Large intestine (tissue), 3 donors: Measurements from ENCODE around the gene CMTM3. TPM values are rescaled to one million over a fixed set of nuclear protein-coding genes. Genes with fewer than 3 reads are reported as not detected.
"Not testable (repeated sequence)": the region's sequence is repeated elsewhere in the genome, so short reads cannot be mapped to it uniquely, and the experiment has no call there.

Source experiments
- DNase-seq, 2 donors: peaks; one replicate each; pipeline versions ENCODE4 v3.0.0 to v3.0.0-alpha.2; 2013
- H3K27ac ChIP-seq: one replicate; pipeline ENCODE4 v1.5.1; 2013; ENCODE audit warnings: low read length
- H3K27me3 ChIP-seq: 2 replicates; pipeline ENCODE4 v1.6.1; 2013; ENCODE audit warnings: low read length; ENCODE audit not compliant: control insufficient read depth, insufficient read depth
- H3K36me3 ChIP-seq: 2 replicates; pipeline ENCODE4 v1.6.1; 2013; ENCODE audit warnings: low read length; ENCODE audit not compliant: control insufficient read depth, insufficient read depth
- H3K4me1 ChIP-seq: one replicate; pipeline ENCODE4 v1.6.1; 2013; ENCODE audit warnings: low read length; ENCODE audit not compliant: control insufficient read depth, insufficient read depth
- H3K4me3 ChIP-seq: one replicate; pipeline ENCODE4 v1.5.1; 2013; ENCODE audit warnings: low read length
- H3K9me3 ChIP-seq: one replicate; pipeline ENCODE4 v1.6.1; 2013; ENCODE audit warnings: mild to moderate bottlenecking, low read depth, low read length, moderate library complexity; ENCODE audit not compliant: control insufficient read depth
- WGBS: methylation state at CpG from one replicate; pipeline ENCODE4 v1.1.5; 2013; ENCODE audit warnings: low lambda C conversion rate; ENCODE audit not compliant: insufficient coverage; 5-methylcytosine and 5-hydroxymethylcytosine counted together
- polyA plus RNA-seq: library from polyadenylated mRNA; unstranded; fragments of 120-200 nt; gene quantifications from one replicate; pipeline ENCODE4 v1.2.1, GENCODE V29; 2013

Gene CMTM3
- polyA plus RNA-seq, 1 donor: 26.2 TPM

DNA sequence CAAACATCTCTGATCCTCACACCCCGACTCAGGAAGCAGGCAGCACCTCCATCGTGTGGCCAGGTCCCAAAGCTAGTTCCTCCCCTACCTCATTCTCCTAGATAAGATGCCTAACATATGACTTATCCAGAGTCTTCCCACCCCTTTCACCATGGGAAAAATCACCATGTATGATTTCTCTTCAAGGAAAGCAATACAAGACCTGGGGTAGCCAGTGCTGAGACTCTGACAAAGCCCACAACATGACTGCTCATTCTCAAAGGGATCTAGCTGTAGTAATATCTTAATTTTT lies 46.9 kb downstream of the CMTM3 start:
- Histone ChIP-seq H3K27ac (no peak overlapping the region), H3K4me1 (peaks cover 3% of the 10 kb centered on the region), H3K9me3 (no peaks in the 10 kb centered on the region), H3K27me3 (no peaks in the 10 kb centered on the region), H3K36me3 (no peaks in the 10 kb centered on the region), H3K4me3 (no peak overlapping the region)
- no peak for DNase-seq
- no CpG with 5 or more reads among the region's 2 CpGs for WGBS

- no peaks in the 10 kb centered on the region for H3K27me3 ChIP-seq
- no peaks in the 10 kb centered on the region for H3K9me3 ChIP-seq
- WGBS: no CpG with 5 or more reads among the region's 6 CpGs
- no peak overlapping the region for H3K27ac ChIP-seq
- no peak overlapping the region for H3K4me3 ChIP-seq
- DNase-seq: no peak
- peaks cover 3% of the 10 kb centered on the region for H3K4me1 ChIP-seq
- H3K36me3 ChIP-seq: no peaks in the 10 kb centered on the region
These were observed 47.5 kb downstream of the CMTM3 start for GRCh38 chr16:66651965-66652364.

DNA sequence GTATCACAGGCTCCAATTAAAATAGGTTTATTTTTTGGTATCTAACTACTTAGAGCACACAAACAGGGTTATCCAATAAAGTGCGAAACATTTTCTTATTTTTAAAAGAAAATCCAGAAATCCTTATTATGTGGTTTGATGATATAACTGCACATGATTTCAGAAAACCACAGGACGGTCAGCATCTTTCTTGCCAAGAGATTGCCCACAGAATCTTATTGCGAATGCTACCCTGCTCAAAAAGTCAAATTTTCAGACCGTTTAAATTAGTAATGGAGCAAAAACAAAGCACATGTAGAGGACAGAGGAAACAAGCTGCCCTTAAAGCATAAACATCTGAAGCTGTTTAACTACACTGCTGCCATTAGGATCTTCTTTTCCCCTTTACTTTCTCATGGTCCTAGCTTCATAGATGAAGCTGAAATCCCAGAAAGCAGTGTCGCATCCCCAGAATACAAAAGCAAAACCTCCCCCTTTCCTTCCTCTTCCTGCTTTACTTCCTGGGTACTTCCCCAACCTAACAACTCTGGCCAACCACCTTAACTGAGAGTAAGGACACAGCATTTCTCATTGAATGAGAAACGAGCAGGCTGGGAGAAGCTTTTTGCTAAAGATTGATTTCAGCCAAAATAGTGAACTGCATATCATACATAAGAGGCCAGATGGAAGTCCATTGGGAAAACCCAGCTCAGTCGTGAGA lies 48.3 kb downstream of the CMTM3 start:
- Histone ChIP-seq H3K9me3 (no peaks in the 10 kb centered on the region), H3K27me3 (no peaks in the 10 kb centered on the region), H3K4me3 (no peak overlapping the region), H3K27ac (no peak overlapping the region), H3K36me3 (no peaks in the 10 kb centered on the region), H3K4me1 (peaks cover 3% of the 10 kb centered on the region)
- no peak for DNase-seq
- 100% methylated on average over 1 of the region's 7 CpGs for WGBS

DNA sequence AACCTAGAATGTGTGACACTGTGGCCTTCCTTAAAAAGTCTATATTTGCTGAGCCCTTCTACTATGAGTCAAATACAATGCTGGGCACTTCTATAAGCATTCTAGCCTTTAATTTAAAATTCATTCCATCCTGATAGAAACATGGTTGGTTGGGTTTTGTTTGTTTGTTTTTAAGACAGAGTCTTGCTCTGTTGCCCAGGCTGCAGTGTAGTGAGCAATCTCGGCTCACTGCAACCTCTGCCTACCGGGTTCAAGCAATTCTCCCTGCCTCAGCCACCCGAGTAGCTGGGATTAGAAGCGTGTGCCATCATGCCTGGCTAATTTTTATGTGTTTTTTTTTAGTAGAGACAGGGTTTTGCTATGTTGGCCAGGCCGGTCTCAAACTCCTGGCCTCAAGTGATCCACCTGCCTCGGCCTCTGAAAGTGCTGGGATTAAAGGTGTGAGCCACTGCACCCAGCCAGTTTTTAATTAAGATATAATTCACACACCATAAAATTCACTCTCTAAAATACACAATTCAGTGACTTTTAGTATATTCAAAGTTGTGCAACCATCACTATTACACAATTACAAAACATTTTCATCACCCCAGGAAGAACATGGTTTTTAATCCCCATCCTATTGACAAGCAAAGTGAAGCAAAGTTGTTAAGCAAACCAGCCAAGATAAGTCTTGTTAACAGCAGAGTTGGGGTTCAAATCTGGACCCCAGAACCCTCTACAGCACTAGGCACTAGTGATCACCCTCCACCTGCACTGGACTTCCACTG lies 49.3 kb downstream of the CMTM3 start:
- Histone ChIP-seq H3K9me3 (no peaks in the 10 kb centered on the region), H3K4me1 (peaks cover 3% of the 10 kb centered on the region), H3K4me3 (no peak overlapping the region), H3K36me3 (no peaks in the 10 kb centered on the region), H3K27ac (no peak overlapping the region), H3K27me3 (no peaks in the 10 kb centered on the region)
- DNase-seq: no peak
- 100% methylated on average over 1 of the region's 6 CpGs for WGBS

DNA sequence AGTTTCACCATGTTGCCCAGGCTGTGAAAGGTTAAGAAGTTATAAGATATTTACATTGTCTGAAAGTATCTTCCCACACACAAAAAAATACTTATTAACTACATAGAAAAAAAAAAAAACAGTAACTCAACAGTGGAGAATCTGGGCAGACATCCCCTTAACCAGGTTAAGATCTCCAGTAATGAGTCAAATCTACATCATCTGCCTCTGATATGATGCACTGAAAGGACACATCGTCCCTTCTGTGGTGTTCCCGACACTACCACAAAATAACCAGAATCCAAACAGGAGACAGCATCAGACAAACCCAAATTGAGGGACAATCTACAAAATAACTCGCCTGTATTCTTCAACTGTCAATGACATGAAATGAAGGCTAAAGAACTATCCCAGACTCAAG lies 52.0 kb downstream of the CMTM3 start:
- Histone ChIP-seq H3K9me3 (no peaks in the 10 kb centered on the region), H3K36me3 (no peaks in the 10 kb centered on the region), H3K27me3 (no peaks in the 10 kb centered on the region), H3K4me1 (peaks cover 5% of the 10 kb centered on the region), H3K4me3 (no peak overlapping the region), H3K27ac (no peak overlapping the region)
- DNase-seq: no peak
- WGBS: no CpG with 5 or more reads among the region's 3 CpGs

GRCh38 chr16:66658143-66658859 lies 53.8 kb downstream of the CMTM3 start:
- peaks cover 5% of the 10 kb centered on the region for H3K4me1 ChIP-seq
- WGBS: 93% methylated on average over 2 of the region's 6 CpGs
- no peak for DNase-seq
- H3K4me3 ChIP-seq: no peak overlapping the region
- no peaks in the 10 kb centered on the region for H3K36me3 ChIP-seq
- no peaks in the 10 kb centered on the region for H3K27me3 ChIP-seq
- H3K27ac ChIP-seq: no peak overlapping the region
- no peaks in the 10 kb centered on the region for H3K9me3 ChIP-seq

GRCh38 chr16:66658860-66659190 lies 54.3 kb downstream of the CMTM3 start:
- no peak for DNase-seq
- Histone ChIP-seq H3K9me3 (no peaks in the 10 kb centered on the region), H3K27ac (no peak overlapping the region), H3K4me1 (peaks cover 5% of the 10 kb centered on the region), H3K27me3 (no peaks in the 10 kb centered on the region), H3K4me3 (no peak overlapping the region), H3K36me3 (no peaks in the 10 kb centered on the region)
- WGBS: no CpG with 5 or more reads among the region's 5 CpGs

DNA sequence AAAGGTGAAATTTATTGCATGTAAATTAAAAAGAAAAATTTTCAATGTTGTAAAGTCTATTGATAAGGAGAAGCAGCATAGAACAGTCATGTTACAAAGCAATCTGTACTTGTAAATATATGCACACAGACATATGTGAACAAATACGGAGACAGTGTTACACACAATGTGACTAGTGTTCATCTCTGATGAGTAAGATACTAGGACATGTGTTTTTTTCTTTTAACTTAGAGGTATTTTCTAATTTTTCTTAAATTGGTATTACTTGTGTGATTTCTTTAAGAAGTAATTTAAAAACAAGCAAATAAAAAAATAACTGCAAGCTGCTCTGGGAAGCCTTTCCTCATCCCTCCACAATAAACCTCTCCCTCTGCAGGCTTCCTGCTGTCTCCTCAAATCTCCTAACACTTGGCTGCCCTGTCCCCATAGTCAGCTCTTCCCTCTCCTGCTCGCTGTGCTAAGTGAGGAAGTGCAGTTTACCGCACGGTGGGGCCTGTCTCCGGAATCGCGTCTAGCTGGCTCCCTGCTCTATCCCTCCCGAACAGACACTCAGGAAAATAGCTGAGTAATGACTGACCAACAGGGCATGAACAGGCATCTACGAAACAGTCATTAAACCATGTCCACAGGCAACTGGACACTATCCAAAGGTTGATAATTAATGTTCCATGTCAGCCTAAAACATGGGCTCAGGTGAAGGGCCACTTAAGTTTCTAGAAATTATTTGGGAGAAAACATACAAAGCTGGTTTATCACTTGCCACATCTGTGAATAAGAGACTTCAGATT lies 56.1 kb downstream of the CMTM3 start:
- DNase-seq: peak; percentile 57 to 59
- Histone ChIP-seq H3K4me1 (peaks cover 5% of the 10 kb centered on the region), H3K9me3 (no peaks in the 10 kb centered on the region), H3K4me3 (no peak overlapping the region), H3K27ac (peak overlapping the region; percentile 26), H3K36me3 (no peaks in the 10 kb centered on the region), H3K27me3 (no peaks in the 10 kb centered on the region)
- WGBS: no CpG with 5 or more reads among the region's 9 CpGs

DNA sequence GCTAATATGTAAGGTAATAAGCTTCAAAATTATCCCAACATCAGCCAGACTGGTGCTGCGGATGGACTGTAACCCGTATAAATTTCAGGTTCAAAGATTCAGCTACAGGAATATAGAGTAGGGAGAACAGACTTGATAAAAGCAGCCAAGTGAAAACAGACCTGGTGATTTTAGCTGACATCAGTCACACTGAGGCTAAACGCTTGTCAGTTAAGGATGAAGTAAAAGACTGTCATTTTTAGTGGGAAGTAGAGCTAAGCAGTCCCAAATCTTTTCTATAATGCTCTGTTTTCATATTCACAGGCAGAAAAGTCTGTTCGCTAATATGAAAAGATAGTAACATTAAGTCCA lies 56.7 kb downstream of the CMTM3 start:
- Histone ChIP-seq H3K27me3 (no peaks in the 10 kb centered on the region), H3K9me3 (no peaks in the 10 kb centered on the region), H3K27ac (peak overlapping the region; percentile 26), H3K4me3 (no peak overlapping the region), H3K4me1 (peaks cover 5% of the 10 kb centered on the region), H3K36me3 (no peaks in the 10 kb centered on the region)
- no peak for DNase-seq
- WGBS: 83% methylated on average over 3 of the region's 4 CpGs

DNA sequence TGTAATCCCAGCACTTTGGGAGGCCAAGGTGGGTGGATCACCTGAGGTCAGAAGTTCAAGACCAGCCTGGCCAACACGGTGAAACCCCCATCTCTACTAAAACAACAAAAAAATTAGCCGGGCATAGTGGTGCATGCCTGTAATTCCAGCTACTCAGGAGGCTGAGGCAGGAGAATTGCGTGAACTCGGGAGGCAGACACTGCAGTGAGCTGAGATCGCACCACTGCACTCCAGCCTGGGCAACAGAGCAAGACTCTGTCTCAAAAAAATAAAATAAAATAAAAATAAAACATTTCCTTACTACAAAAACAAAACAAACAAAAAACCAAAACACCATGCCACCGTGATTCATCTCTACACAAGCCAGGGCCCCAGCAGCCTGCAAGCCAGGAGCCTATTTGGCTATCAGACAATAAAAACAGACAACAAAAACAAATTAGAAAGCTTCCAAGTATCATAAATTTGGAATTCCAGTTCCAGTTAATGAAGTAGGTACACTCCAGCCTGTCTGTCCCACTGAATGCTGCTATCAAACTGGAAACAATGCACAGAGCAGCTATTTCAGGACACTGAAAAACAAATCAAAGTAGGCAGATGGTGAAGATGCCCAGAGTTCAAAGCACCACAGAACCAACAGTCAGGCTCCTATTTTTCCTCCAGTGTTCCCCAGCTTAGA lies 57.3 kb downstream of the CMTM3 start:
- H3K9me3 ChIP-seq, DNase-seq, H3K27ac ChIP-seq, H3K4me3 ChIP-seq, H3K27me3 ChIP-seq, H3K36me3 ChIP-seq, H3K4me1 ChIP-seq: not testable (repeated sequence)
- 100% methylated on average over 1 of the region's 6 CpGs for WGBS
